ENCODE measurements around the gene NAAA. TPM values are rescaled to one million over a fixed set of nuclear protein-coding genes. Genes with fewer than 3 reads are reported as not detected.

NAAA gene
- total and polyA plus RNA-seq, 2 donors (not counting 1 experiment from before 2014, with no cell fraction given): 32.4 to 50.7 TPM

- H3K4me2 ChIP-seq (ENCODE audit: extremely low read depth, insufficient read depth, low read length): no peak overlapping the region
- H3K9ac ChIP-seq (ENCODE audit: insufficient read depth, low read length): no peak overlapping the region
- H3K79me2 ChIP-seq (ENCODE audit: control insufficient read depth, insufficient read depth, low read length): no peaks in the 10 kb centered on the region
- no peaks in the 10 kb centered on the region for H3K27me3 ChIP-seq (ENCODE audit: control insufficient read depth, insufficient read depth, low read length)
- no peaks in the 10 kb centered on the region for H3K9me3 ChIP-seq (ENCODE audit: control insufficient read depth, insufficient read depth, low read depth, low read length)
- no peak for TF ChIP-seq CTCF (conservative IDR thresholded peaks at IDR 0.05 in 1 of 2, IDR thresholded peaks at IDR 0.05 in 1 of 2; ENCODE audit: low read depth in 1 of 2, low read length in 2 of 2)
- TF ChIP-seq EZH2 (IDR thresholded peaks at IDR 0.05; ENCODE audit: low read length, missing control alignments): no peak
- H3K27ac ChIP-seq (ENCODE audit: insufficient read depth, low read length): no peak overlapping the region
- H3K36me3 ChIP-seq (ENCODE audit: control insufficient read depth, insufficient read depth, low read length): no peaks in the 10 kb centered on the region
- no peak overlapping the region for H3K4me3 ChIP-seq (replicated peaks in 1 of 4; ENCODE audit: control extremely low read depth in 1 of 4, insufficient read depth in 1 of 4, low read depth in 3 of 4, low read length in 4 of 4)
- no peaks in the 10 kb centered on the region for H3K4me1 ChIP-seq (ENCODE audit: control insufficient read depth, extremely low read depth, insufficient read depth, low read length)
- no peak for DNase-seq (ENCODE audit: low read depth in 2 of 2)
- H4K20me1 ChIP-seq (ENCODE audit: control insufficient read depth, extremely low read depth, insufficient read depth, low read length): no peaks in the 10 kb centered on the region
- no peak overlapping the region for H2AFZ ChIP-seq (ENCODE audit: low read length)
Measured at GRCh38 chr4:75867130-75867529, 73.7 kb downstream of the NAAA start.

Other genes with a start within 250 kb of the NAAA start
- gene USO1, start 216.4 kb downstream of the NAAA start, total RNA-seq: 101 and 123 TPM in 2 replicates
- gene USO1, start 216.4 kb downstream of the NAAA start, polyA plus RNA-seq: 83.5 and 130 TPM in 2 replicates
- not detected in 2 replicates for gene PPEF2, start 38.6 kb downstream of the NAAA start, total RNA-seq
- gene PPEF2, start 38.6 kb downstream of the NAAA start, polyA plus RNA-seq: not detected in 2 replicates
- gene SDAD1, start 49.9 kb upstream of the NAAA start, total RNA-seq: 25.1 and 29.8 TPM in 2 replicates
- 33.7 and 34.4 TPM in 2 replicates for gene SDAD1, start 49.9 kb upstream of the NAAA start, polyA plus RNA-seq
- gene CXCL9, start 66.5 kb upstream of the NAAA start, total RNA-seq: not detected in 2 replicates
- gene CXCL9, start 66.5 kb upstream of the NAAA start, polyA plus RNA-seq: not detected in 2 replicates
- gene CXCL10, start 82.5 kb upstream of the NAAA start, total RNA-seq: under 0.01 and 0.33 TPM in 2 replicates
- 0.07 TPM in 1 of 2 replicates, not detected in the other for gene CXCL10, start 82.5 kb upstream of the NAAA start, polyA plus RNA-seq
- not detected in 2 replicates for gene CXCL11, start 95.1 kb upstream of the NAAA start, total RNA-seq
- gene CXCL11, start 95.1 kb upstream of the NAAA start, polyA plus RNA-seq: 0.03 TPM in 1 of 2 replicates, not detected in the other
- not detected in 2 replicates for gene ART3, start 133.7 kb upstream of the NAAA start, total RNA-seq
- gene ART3, start 133.7 kb upstream of the NAAA start, polyA plus RNA-seq: 0.27 TPM in 1 of 2 replicates, not detected in the other
- gene NUP54, start 207.4 kb upstream of the NAAA start, total RNA-seq: 55.5 and 70.6 TPM in 2 replicates
- 48.3 and 49.3 TPM in 2 replicates for gene NUP54, start 207.4 kb upstream of the NAAA start, polyA plus RNA-seq

Measured in fibroblast of lung (primary cell).